Naive thymus-derived CD4-positive, alpha-beta T cell (primary cell): ENCODE data around the gene APEH. TPM values are rescaled to one million over a fixed set of nuclear protein-coding genes. Genes with fewer than 3 reads are reported as not detected.
A peak's percentile ranks its signal among the peaks of the same experiment; 100 is the strongest.
"Not testable (repeated sequence)": the region's sequence is repeated elsewhere in the genome, so short reads cannot be mapped to it uniquely, and the experiment has no call there.

Source experiments
- ATAC-seq: fragments of 150-1000 bp; cut with Tn5 transposase; 2 replicates; pipeline ENCODE4 v1.10.0; 2021; ENCODE audit warnings: mild to moderate bottlenecking, moderate library complexity
- CTCF ChIA-PET: fragments of 350-600 bp; sonication (Branson Sonifier 250); formaldehyde crosslinking; loops from one replicate; lab custom pipeline; 2021; ENCODE audit warnings: antibody characterized with exemption; lab: Charles Lee
- POLR2A ChIA-PET: fragments of 350-600 bp; sonication (Branson Sonifier 250); formaldehyde crosslinking; loops from one replicate; lab custom pipeline; 2021; ENCODE audit warnings: antibody characterized with exemption, inconsistent platforms; lab: Charles Lee
- DNase-seq, 9 donors: peaks; one replicate each; pipeline versions ENCODE4 v3.0.0 to v3.0.0-alpha.2; 2020 to 2022; ENCODE audit warnings: mixed read lengths in 1 of 9
- H3K27ac ChIP-seq: one replicate; pipeline ENCODE4 v1.7.0; 2013; ENCODE audit warnings: mild to moderate bottlenecking, low read depth, low read length, moderate library complexity
- H3K27me3 ChIP-seq, 2 donors: one replicate each; pipeline ENCODE4 v1.7.0; 2013; ENCODE audit warnings: low read length in 2 of 2, mild to moderate bottlenecking in 2 of 2, moderate library complexity in 2 of 2; ENCODE audit not compliant: control insufficient read depth in 2 of 2, insufficient read depth in 2 of 2
- H3K36me3 ChIP-seq, 3 experiments: 1 replicate in 2 of 3; 2 replicates in 1 of 3; pipeline ENCODE4 v1.7.0; 2013; ENCODE audit warnings: low read length in 3 of 3, mild to moderate bottlenecking in 3 of 3, moderate library complexity in 1 of 3; ENCODE audit not compliant: insufficient read depth in 3 of 3, control insufficient read depth in 2 of 3
- H3K4me1 ChIP-seq, 2 donors: one replicate each; pipeline ENCODE4 v1.7.0; 2013; ENCODE audit warnings: low read length in 2 of 2, mild to moderate bottlenecking in 2 of 2, moderate library complexity in 1 of 2; ENCODE audit not compliant: control insufficient read depth in 2 of 2, insufficient read depth in 2 of 2
- H3K4me3 ChIP-seq: 2 replicates; pipeline ENCODE4 v1.7.0; 2013; ENCODE audit warnings: mild to moderate bottlenecking, low read length
- H3K9me3 ChIP-seq, 3 experiments: 1 replicate in 2 of 3; 2 replicates in 1 of 3; pipeline ENCODE4 v1.7.0; 2013; ENCODE audit warnings: low read length in 3 of 3; ENCODE audit not compliant: control insufficient read depth in 2 of 3
- H3K27ac Mint-ChIP-seq, 9 donors: one replicate each; pipeline ENCODE4 v1.8.0; 2020 to 2022; ENCODE audit warnings: mixed read lengths in 9 of 9, mild to moderate bottlenecking in 8 of 9, moderate library complexity in 5 of 9, inconsistent platforms in 2 of 9
- H3K27me3 Mint-ChIP-seq, 5 donors: one replicate each; pipeline ENCODE4 v1.8.0; 2021 to 2022; ENCODE audit warnings: mixed read lengths in 5 of 5, mild to moderate bottlenecking in 1 of 5
- H3K36me3 Mint-ChIP-seq, 5 donors: one replicate each; pipeline ENCODE4 v1.8.0; 2020 to 2022; ENCODE audit warnings: mixed read lengths in 5 of 5, mild to moderate bottlenecking in 3 of 5, inconsistent platforms in 1 of 5
- H3K4me1 Mint-ChIP-seq, 7 donors: one replicate each; pipeline ENCODE4 v1.8.0; 2020 to 2022; ENCODE audit warnings: mixed read lengths in 7 of 7, mild to moderate bottlenecking in 3 of 7, inconsistent platforms in 1 of 7
- H3K4me3 Mint-ChIP-seq, 10 donors: one replicate each; pipeline ENCODE4 v1.8.0; 2020 to 2022; ENCODE audit warnings: mild to moderate bottlenecking in 10 of 10, mixed read lengths in 10 of 10, moderate library complexity in 6 of 10, inconsistent platforms in 2 of 10
- H3K9me3 Mint-ChIP-seq, 11 donors: one replicate each; pipeline ENCODE4 v1.8.0; 2020 to 2022; ENCODE audit warnings: mixed read lengths in 11 of 11, mild to moderate bottlenecking in 4 of 11, inconsistent platforms in 1 of 11, moderate library complexity in 1 of 11
- intact Hi-C, 2 donors: fragments of 100-400 bp; cut with micrococcal nuclease; formaldehyde crosslinking; loops; one replicate each; pipeline ENCODE4 v1.15.1; 2023
- polyA plus RNA-seq, 2 donors: library from polyadenylated mRNA; unstranded; fragments of 300-500 nt; fragmentation: Illumina TruSeq; gene quantifications; one replicate each; pipeline ENCODE4 v1.2.3, GENCODE V29; 2021
- total RNA-seq, 6 experiments: library from RNA in 5 of 6; stranded (reverse) in 5 of 6; gene quantifications; 1 replicate in 5 of 6; 2 replicates in 1 of 6; pipeline ENCODE4 v1.2.3 and lab custom pipeline; 2021 to 2026

Gene APEH
- total and polyA plus RNA-seq, 7 experiments from 2014 or later = 75.5 to 151 (median 103) TPM

DNA sequence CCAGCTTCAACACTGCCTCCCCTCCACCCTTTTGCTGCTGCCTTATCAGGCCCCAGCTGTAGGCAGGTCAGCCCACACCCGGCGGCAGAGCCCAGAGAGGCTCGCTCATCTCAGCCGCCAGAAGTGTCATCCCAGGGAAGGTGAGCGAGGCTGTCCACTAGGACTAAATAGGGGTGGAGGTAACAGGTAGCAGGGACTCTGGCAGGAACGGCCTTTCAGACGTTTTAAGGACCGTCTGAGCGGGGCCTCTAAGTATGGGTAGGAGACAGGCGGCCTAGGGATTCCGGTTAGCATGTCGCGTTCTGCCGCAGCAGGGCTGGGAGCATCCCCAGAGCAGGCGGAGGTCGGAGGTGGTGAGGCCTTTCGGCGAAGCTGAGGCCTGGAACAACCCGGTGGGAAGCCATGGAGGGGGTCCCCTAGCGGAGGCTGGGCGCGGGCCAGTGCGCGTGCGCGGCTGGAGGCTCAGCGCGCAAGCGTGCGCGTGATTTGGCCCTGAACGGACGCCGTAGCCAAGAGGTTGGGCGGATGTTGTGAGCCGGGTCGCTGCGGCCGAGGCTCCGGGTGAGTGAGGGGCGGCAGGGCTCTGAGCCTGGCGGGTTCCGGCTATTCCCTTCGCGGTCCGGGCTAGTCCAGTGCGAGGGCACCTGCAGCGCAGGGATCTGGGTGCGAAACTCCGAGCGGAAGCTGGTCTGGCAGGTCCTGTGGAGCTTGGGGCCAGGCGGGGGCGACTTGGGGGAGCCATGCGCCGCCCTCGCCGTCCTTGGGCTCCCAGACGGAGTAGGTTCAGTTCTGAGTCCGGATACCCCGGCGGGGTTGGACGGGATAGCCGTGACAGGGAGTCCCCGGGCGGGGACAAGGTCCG, 15.1 kb downstream of the APEH start, which contains the start of the genes MST1 and RNF123:
MST1 (minus strand) TSS at position 429 of the 862 bp plus-strand sequence. CDS start 783 bp downstream, outside the sequence.
RNF123 (plus strand) TSS at position 512 of the 862 bp plus-strand sequence. CDS start 1,609 bp downstream, outside the sequence.
- H3K27me3 Mint-ChIP-seq = peaks cover 0 to 5% (median 0%) of the 10 kb centered on the region in 5 donors
- intact Hi-C loops = loop anchor here (1.0 to 5.0 kb wide), 5 partner anchors 15 to 240 kb away; partner anchors contain the start of genes APEH (in 2 of the 2), AMIGO3 (in 1 of the 2), GMPPB (in 1 of the 2) and MON1A (in 1 of the 2)
- H3K9me3 Mint-ChIP-seq = peaks cover 0 to 5% (median 0%) of the 10 kb centered on the region in 11 donors
- peaks cover 6 to 13% of the 10 kb centered on the region in 2 donors for H3K4me1 ChIP-seq
- peak; percentile 91 for ATAC-seq
- no peaks in the 10 kb centered on the region for H3K27me3 ChIP-seq
- peaks cover 20 to 54% (median 41%) of the 10 kb centered on the region in 7 donors for H3K4me1 Mint-ChIP-seq
- ChIA-PET POLR2A (interaction anchor here (0.6 to 1.3 kb wide), 4 partner anchors 11 to 677 kb away, joined by 3 to 5 read pairs (median 4); no protein-coding TSS in a partner anchor), CTCF (no interaction called here)
- H3K27ac Mint-ChIP-seq = peak within 1 kb of the TSS; percentile 87 to 99 (median 95)
- peak within 1 kb of the TSS; percentile 97 for H3K4me3 ChIP-seq
- peak within 1 kb of the TSS; percentile 82 for H3K27ac ChIP-seq
- no peaks in the 10 kb centered on the region for H3K9me3 ChIP-seq
- peak; percentile 89 to 96 (median 93) for DNase-seq
- no peaks in the 10 kb centered on the region for H3K36me3 Mint-ChIP-seq
- H3K4me3 Mint-ChIP-seq = peak within 1 kb of the TSS; percentile 84 to 99 (median 96)
- peaks cover 0 to 6% (median 0%) of the 10 kb centered on the region in 3 experiments for H3K36me3 ChIP-seq

DNA sequence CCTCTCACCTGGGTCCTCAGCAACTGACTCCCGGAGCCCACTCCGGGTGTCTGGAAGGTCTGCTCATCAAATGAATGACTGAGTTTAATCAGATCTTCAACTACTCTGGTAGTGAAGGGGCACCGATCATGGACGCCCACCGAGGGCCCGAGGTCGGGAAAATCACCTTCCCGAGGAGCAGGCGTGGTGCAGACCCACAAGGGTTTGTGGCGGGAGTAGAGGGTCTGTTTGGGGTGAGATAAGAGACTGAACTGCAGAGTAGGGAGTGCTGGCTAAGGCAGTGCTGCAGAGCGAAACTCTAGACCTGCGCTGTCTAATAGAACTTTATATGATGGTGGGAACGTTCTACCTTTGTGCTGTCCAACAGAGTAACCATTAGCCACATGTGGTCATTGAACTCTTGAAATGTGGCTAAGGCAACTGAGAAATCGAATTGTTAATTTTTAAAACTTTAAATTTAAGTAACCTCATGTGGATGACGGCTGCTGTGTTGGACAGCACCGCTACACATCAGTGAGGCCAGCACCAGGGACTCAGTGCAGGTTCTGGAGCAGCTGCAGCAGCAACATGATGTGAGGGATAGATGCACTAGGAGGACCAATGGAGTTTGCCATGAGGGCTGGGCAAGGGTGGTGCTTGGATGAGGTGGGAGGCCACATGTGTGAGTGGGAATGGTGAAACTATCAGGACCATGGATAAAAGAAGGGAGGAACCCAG, 15.9 kb downstream of the APEH start:
- H3K4me3 Mint-ChIP-seq = peak overlapping the region; percentile 84 to 99 (median 96)
- H3K9me3 ChIP-seq, DNase-seq, CTCF ChIA-PET, ATAC-seq, H3K27me3 ChIP-seq, H3K36me3 ChIP-seq, H3K36me3 Mint-ChIP-seq, H3K27me3 Mint-ChIP-seq, H3K9me3 Mint-ChIP-seq: not testable (repeated sequence)
- peak overlapping the region; percentile 97 for H3K4me3 ChIP-seq
- H3K27ac Mint-ChIP-seq = peak overlapping the region; percentile 87 to 99 (median 95)
- peaks cover 6 to 13% of the 10 kb centered on the region in 2 donors for H3K4me1 ChIP-seq
- POLR2A ChIA-PET = interaction anchor here (0.6 to 1.3 kb wide), 3 partner anchors 13 to 33 kb away, joined by 3 to 5 read pairs (median 4); no protein-coding TSS in a partner anchor
- intact Hi-C loops = loop anchor here (1.0 to 5.0 kb wide), 5 partner anchors 16 to 239 kb away; partner anchors contain the start of genes APEH (in 2 of the 2), AMIGO3 (in 1 of the 2), GMPPB (in 1 of the 2) and MON1A (in 1 of the 2)
- H3K4me1 Mint-ChIP-seq = peaks cover 20 to 56% (median 43%) of the 10 kb centered on the region in 7 donors
- H3K27ac ChIP-seq = peak overlapping the region; percentile 82

DNA sequence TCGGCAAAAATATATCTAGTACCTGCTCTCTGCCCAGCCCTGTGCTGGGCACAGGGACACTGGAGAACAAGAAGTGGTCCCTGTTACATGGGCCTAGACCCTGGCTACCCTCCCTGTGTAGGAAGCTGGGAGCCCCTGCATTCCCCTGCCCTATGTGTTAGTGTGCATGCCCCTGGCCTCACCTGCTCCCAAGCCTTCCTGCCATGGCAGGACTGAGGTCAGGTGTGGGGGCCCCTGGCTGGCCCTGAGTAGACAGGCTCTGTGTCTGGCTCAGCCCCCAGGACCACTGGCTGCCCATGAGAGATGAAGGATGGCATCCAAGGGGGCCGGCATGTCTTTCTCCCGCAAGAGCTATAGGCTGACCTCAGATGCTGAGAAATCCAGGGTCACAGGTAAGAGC, 16.7 kb downstream of the APEH start:
- H3K27me3 Mint-ChIP-seq, H3K27ac ChIP-seq, H3K9me3 ChIP-seq, H3K9me3 Mint-ChIP-seq, H3K27me3 ChIP-seq, ATAC-seq, intact Hi-C loops, H3K36me3 ChIP-seq, H3K36me3 Mint-ChIP-seq, H3K4me3 ChIP-seq, DNase-seq, CTCF ChIA-PET: not testable (repeated sequence)
- Mint-ChIP-seq H3K4me1 (peaks cover 20 to 52% (median 43%) of the 10 kb centered on the region in 7 donors), H3K4me3 (peak overlapping the region; percentile 84 to 99 (median 96)), H3K27ac (peak overlapping the region in 4 of 9 donors; percentile 10 to 92 (median 32))
- peaks cover 6 to 13% of the 10 kb centered on the region in 2 donors for H3K4me1 ChIP-seq
- POLR2A ChIA-PET = interaction anchor here (0.7 kb wide), 1 partner anchor 14 kb away, joined by 4 read pairs; no protein-coding TSS in a partner anchor

DNA sequence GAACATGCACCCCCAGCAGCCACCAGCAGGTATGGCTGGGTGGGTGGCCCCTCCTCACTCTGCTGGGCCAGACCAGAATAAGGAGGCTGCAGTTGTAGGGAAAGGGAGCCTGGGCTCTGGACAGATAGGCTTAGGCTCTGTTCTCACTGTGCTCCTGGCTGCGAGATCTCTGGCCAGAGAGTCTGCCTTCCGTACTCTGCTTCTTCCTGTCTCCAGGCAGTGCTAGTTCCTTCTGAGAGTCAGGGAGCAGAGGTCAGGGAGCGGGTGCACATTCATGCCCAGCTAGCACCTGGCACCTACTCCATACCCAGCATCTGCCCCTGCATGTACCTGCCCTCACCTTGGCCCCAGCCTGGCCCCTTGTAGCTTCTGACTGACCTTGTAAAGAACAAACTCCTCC, 17.3 kb downstream of the APEH start:
- H3K4me3 ChIP-seq, H3K36me3 Mint-ChIP-seq, H3K9me3 Mint-ChIP-seq, intact Hi-C loops, POLR2A ChIA-PET, H3K27me3 Mint-ChIP-seq, CTCF ChIA-PET, H3K9me3 ChIP-seq, H3K36me3 ChIP-seq, H3K27ac ChIP-seq, DNase-seq, ATAC-seq, H3K27me3 ChIP-seq: not testable (repeated sequence)
- peak overlapping the region in 1 of 9 donors; percentile 10 for H3K27ac Mint-ChIP-seq
- peak overlapping the region in 9 of 10 donors; percentile 17 to 99 (median 95) for H3K4me3 Mint-ChIP-seq
- H3K4me1 ChIP-seq = peaks cover 6 to 13% of the 10 kb centered on the region in 2 donors
- peaks cover 20 to 52% (median 43%) of the 10 kb centered on the region in 7 donors for H3K4me1 Mint-ChIP-seq

DNA sequence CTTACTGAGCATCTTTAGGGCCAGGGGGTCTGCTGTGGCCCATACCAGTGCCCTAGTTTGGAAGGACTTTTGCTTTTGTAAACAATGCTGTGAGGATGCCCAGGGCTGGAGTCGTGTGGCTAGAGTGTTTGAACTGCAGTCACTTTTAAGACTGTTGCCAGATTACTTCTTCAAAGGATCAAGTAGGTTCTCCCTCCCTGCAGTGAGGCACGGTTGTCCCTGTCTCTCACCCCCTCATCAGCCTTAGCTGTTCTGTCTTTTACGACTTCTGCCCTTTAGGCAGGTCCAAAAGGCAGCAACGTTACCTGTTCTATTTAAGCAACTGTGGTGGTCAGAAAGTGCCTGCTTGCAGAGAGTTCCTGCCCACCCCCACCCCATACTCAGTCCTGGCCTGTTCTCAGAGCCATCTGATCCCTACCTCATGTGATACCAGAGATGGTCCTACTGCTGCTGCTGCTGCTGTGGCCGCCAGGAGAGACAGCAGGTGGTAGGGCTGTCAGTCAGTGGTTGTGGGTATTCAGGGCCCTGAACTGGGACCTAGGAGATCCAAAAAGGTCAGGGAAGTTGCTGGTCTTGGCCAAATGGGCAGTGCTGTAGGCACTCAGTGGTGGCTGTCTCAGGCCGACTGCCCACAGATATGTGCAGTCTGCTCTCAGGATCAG, 20.4 kb downstream of the APEH start:
- H3K36me3 Mint-ChIP-seq, DNase-seq, H3K9me3 ChIP-seq, H3K4me3 ChIP-seq, intact Hi-C loops, POLR2A ChIA-PET, ATAC-seq, H3K27me3 ChIP-seq, H3K4me3 Mint-ChIP-seq, H3K9me3 Mint-ChIP-seq, H3K27ac ChIP-seq, H3K4me1 ChIP-seq, H3K27me3 Mint-ChIP-seq: not testable (repeated sequence)
- H3K27ac Mint-ChIP-seq = peak overlapping the region in 1 of 9 donors; percentile 12
- peaks cover 0 to 28% (median 0%) of the 10 kb centered on the region in 3 experiments for H3K36me3 ChIP-seq
- H3K4me1 Mint-ChIP-seq = peaks cover 15 to 37% (median 35%) of the 10 kb centered on the region in 7 donors
- CTCF ChIA-PET = interaction anchor here (1.0 kb wide), 1 partner anchor 155 kb away, joined by 3 read pairs; no protein-coding TSS in a partner anchor
